Measurements from ENCODE around the gene MYPOP. TPM values are rescaled to one million over a fixed set of nuclear protein-coding genes. Genes with fewer than 3 reads are reported as not detected.
A peak's percentile ranks its signal among the peaks of the same experiment; 100 is the strongest.

Gene MYPOP
- total and polyA plus RNA-seq, 2 of the 13 experiments (the other 11 are each of a cell fraction or from before 2014, with no cell fraction given) = 2.3 to 2.7 TPM

DNA sequence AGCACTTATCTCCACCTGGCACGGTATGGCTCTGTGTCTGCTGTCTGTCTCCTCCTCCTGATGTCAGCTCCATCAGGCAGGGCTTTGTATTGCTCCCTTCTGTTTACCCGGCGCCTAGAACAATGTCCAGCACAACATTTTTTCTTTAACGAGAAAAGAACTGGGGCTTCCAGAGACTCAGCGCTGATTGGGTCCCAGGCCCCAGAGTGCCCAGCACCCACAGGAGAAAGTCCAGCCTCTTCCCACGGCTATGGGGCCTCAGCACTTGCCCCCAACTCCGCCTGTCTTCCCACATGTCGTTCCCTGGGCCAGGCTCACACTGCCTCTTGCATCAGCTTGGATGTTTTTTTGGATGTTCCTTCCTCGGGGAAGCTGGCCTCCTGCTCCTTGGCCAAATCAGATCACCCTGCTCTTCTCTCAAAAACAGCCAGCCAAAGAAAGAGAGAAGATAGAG, 6.9 kb downstream of the MYPOP start (continued):
- no peak for TF ChIP-seq MBNL3 (CRISPR knock-in tag; conservative IDR thresholded peaks at IDR 0.05)
- no peak for TF ChIP-seq SCMH1 (CRISPR knock-in tag; IDR thresholded peaks at IDR 0.05; ENCODE audit: borderline replicate concordance)
- TF ChIP-seq MIER2 (CRISPR knock-in tag; IDR thresholded peaks at IDR 0.05) = no peak
- TF ChIP-seq, protein P1, sequence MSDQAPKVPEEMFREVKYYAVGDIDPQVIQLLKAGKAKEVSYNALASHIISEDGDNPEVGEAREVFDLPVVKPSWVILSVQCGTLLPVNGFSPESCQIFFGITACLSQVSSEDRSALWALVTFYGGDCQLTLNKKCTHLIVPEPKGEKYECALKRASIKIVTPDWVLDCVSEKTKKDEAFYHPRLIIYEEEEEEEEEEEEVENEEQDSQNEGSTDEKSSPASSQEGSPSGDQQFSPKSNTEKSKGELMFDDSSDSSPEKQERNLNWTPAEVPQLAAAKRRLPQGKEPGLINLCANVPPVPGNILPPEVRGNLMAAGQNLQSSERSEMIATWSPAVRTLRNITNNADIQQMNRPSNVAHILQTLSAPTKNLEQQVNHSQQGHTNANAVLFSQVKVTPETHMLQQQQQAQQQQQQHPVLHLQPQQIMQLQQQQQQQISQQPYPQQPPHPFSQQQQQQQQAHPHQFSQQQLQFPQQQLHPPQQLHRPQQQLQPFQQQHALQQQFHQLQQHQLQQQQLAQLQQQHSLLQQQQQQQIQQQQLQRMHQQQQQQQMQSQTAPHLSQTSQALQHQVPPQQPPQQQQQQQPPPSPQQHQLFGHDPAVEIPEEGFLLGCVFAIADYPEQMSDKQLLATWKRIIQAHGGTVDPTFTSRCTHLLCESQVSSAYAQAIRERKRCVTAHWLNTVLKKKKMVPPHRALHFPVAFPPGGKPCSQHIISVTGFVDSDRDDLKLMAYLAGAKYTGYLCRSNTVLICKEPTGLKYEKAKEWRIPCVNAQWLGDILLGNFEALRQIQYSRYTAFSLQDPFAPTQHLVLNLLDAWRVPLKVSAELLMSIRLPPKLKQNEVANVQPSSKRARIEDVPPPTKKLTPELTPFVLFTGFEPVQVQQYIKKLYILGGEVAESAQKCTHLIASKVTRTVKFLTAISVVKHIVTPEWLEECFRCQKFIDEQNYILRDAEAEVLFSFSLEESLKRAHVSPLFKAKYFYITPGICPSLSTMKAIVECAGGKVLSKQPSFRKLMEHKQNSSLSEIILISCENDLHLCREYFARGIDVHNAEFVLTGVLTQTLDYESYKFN (CRISPR knock-in tag; conservative IDR thresholded peaks at IDR 0.05) = peak; percentile 85
- TF ChIP-seq, protein P2, sequence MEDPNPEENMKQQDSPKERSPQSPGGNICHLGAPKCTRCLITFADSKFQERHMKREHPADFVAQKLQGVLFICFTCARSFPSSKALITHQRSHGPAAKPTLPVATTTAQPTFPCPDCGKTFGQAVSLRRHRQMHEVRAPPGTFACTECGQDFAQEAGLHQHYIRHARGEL (CRISPR knock-in tag; IDR thresholded peaks at IDR 0.05) = no peak
- peak; percentile 60; the same call in 1 of the 2 replicates for TF ChIP-seq SOX13 (IDR thresholded peaks at IDR 0.05)
- peak in 1 of 2 experiments; percentile 92; a peak in 2 of 4 replicates for TF ChIP-seq SOX13 (CRISPR knock-in tag; conservative IDR thresholded peaks at IDR 0.05 in 1 of 2, IDR thresholded peaks at IDR 0.05 in 1 of 2)
- TF ChIP-seq ZSCAN12 (CRISPR knock-in tag; IDR thresholded peaks at IDR 0.05) = no peak
- no peak for TF ChIP-seq BHLHE40 (IDR thresholded peaks at IDR 0.05; ENCODE audit: low read length)
- TF ChIP-seq TBP (CRISPR knock-in tag; IDR thresholded peaks at IDR 0.05) = no peak
- peak; percentile 74; the same call in 1 of the 2 replicates for TF ChIP-seq MTA1 (CRISPR knock-in tag; IDR thresholded peaks at IDR 0.05; ENCODE audit: borderline replicate concordance)
- 0 out of 2 replicates have a peak, but pooled peaks have one; percentile 37 for TF ChIP-seq ZNF335 (CRISPR knock-in tag; IDR thresholded peaks at IDR 0.05)
- TF ChIP-seq XRCC5 (optimal IDR thresholded peaks at IDR 0.05; ENCODE audit: low read length) = peak; percentile 33
- peak; percentile 67 for TF ChIP-seq KDM6A (CRISPR knock-in tag; IDR thresholded peaks at IDR 0.05; ENCODE audit: low read depth)
- TF ChIP-seq, protein P3, sequence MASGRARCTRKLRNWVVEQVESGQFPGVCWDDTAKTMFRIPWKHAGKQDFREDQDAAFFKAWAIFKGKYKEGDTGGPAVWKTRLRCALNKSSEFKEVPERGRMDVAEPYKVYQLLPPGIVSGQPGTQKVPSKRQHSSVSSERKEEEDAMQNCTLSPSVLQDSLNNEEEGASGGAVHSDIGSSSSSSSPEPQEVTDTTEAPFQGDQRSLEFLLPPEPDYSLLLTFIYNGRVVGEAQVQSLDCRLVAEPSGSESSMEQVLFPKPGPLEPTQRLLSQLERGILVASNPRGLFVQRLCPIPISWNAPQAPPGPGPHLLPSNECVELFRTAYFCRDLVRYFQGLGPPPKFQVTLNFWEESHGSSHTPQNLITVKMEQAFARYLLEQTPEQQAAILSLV (CRISPR knock-in tag; IDR thresholded peaks at IDR 0.05; ENCODE audit: borderline replicate concordance) = no peak
- no peak for TF ChIP-seq RBAK (CRISPR knock-in tag; IDR thresholded peaks at IDR 0.05)
- TF ChIP-seq, protein P4, sequence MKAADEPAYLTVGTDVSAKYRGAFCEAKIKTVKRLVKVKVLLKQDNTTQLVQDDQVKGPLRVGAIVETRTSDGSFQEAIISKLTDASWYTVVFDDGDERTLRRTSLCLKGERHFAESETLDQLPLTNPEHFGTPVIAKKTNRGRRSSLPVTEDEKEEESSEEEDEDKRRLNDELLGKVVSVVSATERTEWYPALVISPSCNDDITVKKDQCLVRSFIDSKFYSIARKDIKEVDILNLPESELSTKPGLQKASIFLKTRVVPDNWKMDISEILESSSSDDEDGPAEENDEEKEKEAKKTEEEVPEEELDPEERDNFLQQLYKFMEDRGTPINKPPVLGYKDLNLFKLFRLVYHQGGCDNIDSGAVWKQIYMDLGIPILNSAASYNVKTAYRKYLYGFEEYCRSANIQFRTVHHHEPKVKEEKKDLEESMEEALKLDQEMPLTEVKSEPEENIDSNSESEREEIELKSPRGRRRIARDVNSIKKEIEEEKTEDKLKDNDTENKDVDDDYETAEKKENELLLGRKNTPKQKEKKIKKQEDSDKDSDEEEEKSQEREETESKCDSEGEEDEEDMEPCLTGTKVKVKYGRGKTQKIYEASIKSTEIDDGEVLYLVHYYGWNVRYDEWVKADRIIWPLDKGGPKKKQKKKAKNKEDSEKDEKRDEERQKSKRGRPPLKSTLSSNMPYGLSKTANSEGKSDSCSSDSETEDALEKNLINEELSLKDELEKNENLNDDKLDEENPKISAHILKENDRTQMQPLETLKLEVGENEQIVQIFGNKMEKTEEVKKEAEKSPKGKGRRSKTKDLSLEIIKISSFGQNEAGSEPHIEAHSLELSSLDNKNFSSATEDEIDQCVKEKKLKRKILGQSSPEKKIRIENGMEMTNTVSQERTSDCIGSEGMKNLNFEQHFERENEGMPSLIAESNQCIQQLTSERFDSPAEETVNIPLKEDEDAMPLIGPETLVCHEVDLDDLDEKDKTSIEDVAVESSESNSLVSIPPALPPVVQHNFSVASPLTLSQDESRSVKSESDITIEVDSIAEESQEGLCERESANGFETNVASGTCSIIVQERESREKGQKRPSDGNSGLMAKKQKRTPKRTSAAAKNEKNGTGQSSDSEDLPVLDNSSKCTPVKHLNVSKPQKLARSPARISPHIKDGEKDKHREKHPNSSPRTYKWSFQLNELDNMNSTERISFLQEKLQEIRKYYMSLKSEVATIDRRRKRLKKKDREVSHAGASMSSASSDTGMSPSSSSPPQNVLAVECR (CRISPR knock-in tag; IDR thresholded peaks at IDR 0.05; ENCODE audit: borderline replicate concordance) = peak; percentile 43; the same call in 1 of the 2 replicates
- TF ChIP-seq, protein P5, sequence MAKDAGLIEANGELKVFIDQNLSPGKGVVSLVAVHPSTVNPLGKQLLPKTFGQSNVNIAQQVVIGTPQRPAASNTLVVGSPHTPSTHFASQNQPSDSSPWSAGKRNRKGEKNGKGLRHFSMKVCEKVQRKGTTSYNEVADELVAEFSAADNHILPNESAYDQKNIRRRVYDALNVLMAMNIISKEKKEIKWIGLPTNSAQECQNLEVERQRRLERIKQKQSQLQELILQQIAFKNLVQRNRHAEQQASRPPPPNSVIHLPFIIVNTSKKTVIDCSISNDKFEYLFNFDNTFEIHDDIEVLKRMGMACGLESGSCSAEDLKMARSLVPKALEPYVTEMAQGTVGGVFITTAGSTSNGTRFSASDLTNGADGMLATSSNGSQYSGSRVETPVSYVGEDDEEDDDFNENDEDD (CRISPR knock-in tag; IDR thresholded peaks at IDR 0.05; ENCODE audit: borderline replicate concordance) = 0 out of 2 replicates have a peak, but pooled peaks have one; percentile 65
- TF ChIP-seq, protein P6, sequence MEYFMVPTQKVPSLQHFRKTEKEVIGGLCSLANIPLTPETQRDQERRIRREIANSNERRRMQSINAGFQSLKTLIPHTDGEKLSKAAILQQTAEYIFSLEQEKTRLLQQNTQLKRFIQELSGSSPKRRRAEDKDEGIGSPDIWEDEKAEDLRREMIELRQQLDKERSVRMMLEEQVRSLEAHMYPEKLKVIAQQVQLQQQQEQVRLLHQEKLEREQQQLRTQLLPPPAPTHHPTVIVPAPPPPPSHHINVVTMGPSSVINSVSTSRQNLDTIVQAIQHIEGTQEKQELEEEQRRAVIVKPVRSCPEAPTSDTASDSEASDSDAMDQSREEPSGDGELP (IDR thresholded peaks at IDR 0.05; ENCODE audit: borderline replicate concordance, low read depth) = peak; percentile 35; the same call in 1 of the 2 replicates
